ENCODE data around the gene JMJD7.

Gene JMJD7

DNA sequence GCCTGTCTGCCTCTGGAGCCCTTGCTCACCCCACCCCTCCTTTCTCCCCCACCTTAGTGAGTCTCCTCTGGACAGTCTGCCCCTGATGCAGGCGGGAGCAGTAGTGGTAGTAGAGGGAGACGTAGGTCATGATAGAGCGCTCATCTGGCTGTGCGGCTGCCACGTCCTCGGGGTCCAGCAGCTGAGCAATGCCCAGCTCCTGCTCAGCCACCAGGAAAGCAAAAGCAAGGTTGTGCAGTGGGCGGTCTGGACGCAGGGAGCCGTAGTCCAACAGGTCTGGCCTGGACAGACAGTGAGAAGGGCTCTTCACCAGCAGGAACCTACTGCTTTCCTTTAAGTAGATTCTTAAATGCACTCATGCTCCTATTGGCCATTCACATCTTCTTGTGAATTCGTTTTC lies 59.3 kb downstream of the JMJD7 start:
- no peak for DNase-seq

Measured in NCI-H2107 (cell line).